ENCODE measurements around the gene DLGAP3.

Gene DLGAP3

DNA sequence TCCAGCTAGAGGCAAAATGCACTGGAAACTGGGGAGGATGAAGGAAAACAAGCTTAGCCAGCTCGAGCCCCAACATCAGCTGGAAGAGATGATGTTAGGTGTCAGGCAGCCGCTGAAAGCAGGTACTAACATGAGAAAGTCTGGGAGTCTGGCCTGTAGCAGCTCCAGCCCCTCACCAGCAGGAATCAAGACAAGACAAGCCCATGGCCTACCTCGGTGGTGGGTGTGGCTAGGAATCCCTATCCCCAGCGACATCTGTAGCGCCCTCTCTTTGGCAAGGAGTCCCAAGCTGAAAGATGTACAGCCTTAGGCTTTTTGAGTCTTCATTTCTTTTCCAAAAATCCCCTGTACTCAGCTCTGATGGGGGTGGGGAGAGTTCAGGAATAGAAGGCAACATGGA, 2.6 kb downstream of the DLGAP3 start:
- no peaks in the 10 kb centered on the region for H3K79me1 ChIP-seq (ENCODE audit: low read length)
- no peak overlapping the region for H3K23ac ChIP-seq (ENCODE audit: low read length)
- H4K8ac ChIP-seq (ENCODE audit: low read depth, low read length), result no peak overlapping the region
- H3K9me3 ChIP-seq (ENCODE audit: insufficient read depth, low read depth, low read length), result peaks cover 11% of the 10 kb centered on the region
- peaks cover 5 to 13% of the 10 kb centered on the region in 2 experiments for H3K4me1 ChIP-seq (ENCODE audit: control insufficient read depth in 1 of 2, insufficient read depth in 2 of 2, low read length in 2 of 2)
- no peak overlapping the region for H3K4me2 ChIP-seq (ENCODE audit: low read length)
- no peak overlapping the region for H3K4me3 ChIP-seq (ENCODE audit: low read depth, low read length)
- H3K14ac ChIP-seq (ENCODE audit: low read length), result no peak overlapping the region
- DNase-seq, result no peak
- no peak overlapping the region for H2AFZ ChIP-seq (ENCODE audit: insufficient read depth, low read length, poor library complexity)
- H3K18ac ChIP-seq (ENCODE audit: low read length), result no peak overlapping the region
- H2BK12ac ChIP-seq (ENCODE audit: low read length), result no peak overlapping the region
- H3K36me3 ChIP-seq (ENCODE audit: control insufficient read depth in 1 of 2, insufficient read depth in 2 of 2, low read length in 2 of 2), result no peaks in the 10 kb centered on the region
- H4K91ac ChIP-seq (ENCODE audit: low read depth, low read length), result no peak overlapping the region
- H2BK5ac ChIP-seq (ENCODE audit: low read depth, low read length, poor library complexity), result no peak overlapping the region
- H3K27ac ChIP-seq (ENCODE audit: low read depth, low read length), result no peak overlapping the region
- no peak overlapping the region for H2BK120ac ChIP-seq (ENCODE audit: insufficient read depth, low read length, poor library complexity)
- H2AK5ac ChIP-seq (ENCODE audit: low read length), result no peak overlapping the region
- no peak overlapping the region for H3K4ac ChIP-seq (ENCODE audit: low read depth, low read length)
- H3K9ac ChIP-seq (ENCODE audit: low read length), result no peak overlapping the region
- no CpG with 5 or more reads among the region's 5 CpGs for WGBS (ENCODE audit: extremely low coverage, insufficient coverage, insufficient read length)
- no peak overlapping the region for H4K12ac ChIP-seq (ENCODE audit: low read depth, low read length)
- no peaks in the 10 kb centered on the region for H3K79me2 ChIP-seq (ENCODE audit: control insufficient read depth, insufficient read depth, low read length, poor library complexity)
- H3K27me3 ChIP-seq (ENCODE audit: insufficient read depth, low read length), result peaks cover 31% of the 10 kb centered on the region

DNA sequence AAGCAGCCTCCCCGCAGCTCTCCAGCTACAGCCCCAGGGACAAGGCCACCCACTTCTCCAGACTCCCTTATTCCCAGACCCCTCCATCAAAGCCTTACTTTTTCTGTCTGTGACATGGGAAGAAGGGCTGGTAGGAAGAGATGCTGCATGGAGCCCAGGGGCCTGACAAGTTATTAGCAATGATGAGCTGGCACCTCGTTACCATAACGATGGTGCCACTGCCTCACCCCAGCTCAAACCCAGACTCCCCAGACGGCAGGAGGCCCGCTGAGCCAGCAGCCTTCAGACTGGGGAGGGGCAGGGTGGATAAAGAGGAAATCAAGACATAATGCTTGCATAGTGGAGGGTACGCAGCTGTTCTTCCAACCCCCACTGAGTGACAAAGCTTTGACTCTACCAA, 3.3 kb downstream of the DLGAP3 start:
- H3K4me3 ChIP-seq (ENCODE audit: low read depth, low read length), result no peak overlapping the region
- H4K12ac ChIP-seq (ENCODE audit: low read depth, low read length), result no peak overlapping the region
- no peak overlapping the region for H3K18ac ChIP-seq (ENCODE audit: low read length)
- no peaks in the 10 kb centered on the region for H3K79me2 ChIP-seq (ENCODE audit: control insufficient read depth, insufficient read depth, low read length, poor library complexity)
- H3K14ac ChIP-seq (ENCODE audit: low read length), result no peak overlapping the region
- no peak overlapping the region for H3K27ac ChIP-seq (ENCODE audit: low read depth, low read length)
- H3K23ac ChIP-seq (ENCODE audit: low read length), result no peak overlapping the region
- H2AK5ac ChIP-seq (ENCODE audit: low read length), result no peak overlapping the region
- H2BK12ac ChIP-seq (ENCODE audit: low read length), result no peak overlapping the region
- no peak overlapping the region for H3K4me2 ChIP-seq (ENCODE audit: low read length)
- DNase-seq, result no peak
- H3K79me1 ChIP-seq (ENCODE audit: low read length), result no peaks in the 10 kb centered on the region
- no peak overlapping the region for H4K91ac ChIP-seq (ENCODE audit: low read depth, low read length)
- no peak overlapping the region for H4K8ac ChIP-seq (ENCODE audit: low read depth, low read length)
- no peak overlapping the region for H3K9ac ChIP-seq (ENCODE audit: low read length)
- no peaks in the 10 kb centered on the region for H3K36me3 ChIP-seq (ENCODE audit: control insufficient read depth in 1 of 2, insufficient read depth in 2 of 2, low read length in 2 of 2)
- no peak overlapping the region for H2BK5ac ChIP-seq (ENCODE audit: low read depth, low read length, poor library complexity)
- peaks cover 5 to 13% of the 10 kb centered on the region in 2 experiments for H3K4me1 ChIP-seq (ENCODE audit: control insufficient read depth in 1 of 2, insufficient read depth in 2 of 2, low read length in 2 of 2)
- H3K4ac ChIP-seq (ENCODE audit: low read depth, low read length), result no peak overlapping the region
- peaks cover 31% of the 10 kb centered on the region for H3K27me3 ChIP-seq (ENCODE audit: insufficient read depth, low read length)
- no peak overlapping the region for H2BK120ac ChIP-seq (ENCODE audit: insufficient read depth, low read length, poor library complexity)
- WGBS (ENCODE audit: extremely low coverage, insufficient coverage, insufficient read length), result no CpG with 5 or more reads among the region's 6 CpGs
- no peak overlapping the region for H2AFZ ChIP-seq (ENCODE audit: insufficient read depth, low read length, poor library complexity)
- H3K9me3 ChIP-seq (ENCODE audit: insufficient read depth, low read depth, low read length), result peaks cover 11% of the 10 kb centered on the region

DNA sequence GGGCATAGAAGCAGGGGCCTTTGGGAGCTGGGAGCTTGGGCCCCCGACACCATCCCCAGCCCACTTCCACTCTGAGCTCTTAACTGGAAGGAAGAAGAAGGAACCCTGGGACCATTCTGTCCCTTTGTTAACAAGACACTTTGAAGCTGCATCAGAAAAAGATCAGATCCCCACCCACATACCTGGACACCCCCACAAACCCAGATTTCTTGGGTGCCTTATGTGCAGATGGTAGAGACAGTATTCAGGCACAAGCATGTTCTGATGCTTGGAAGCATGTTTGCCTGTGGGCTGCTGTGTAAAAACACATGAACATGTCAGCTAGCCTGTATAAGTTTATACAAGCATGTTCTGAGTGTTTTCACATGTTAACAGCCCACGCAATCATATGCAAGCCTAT, 3.7 kb downstream of the DLGAP3 start:
- H3K18ac ChIP-seq (ENCODE audit: low read length), result no peak overlapping the region
- no peak for DNase-seq
- no peak overlapping the region for H3K27ac ChIP-seq (ENCODE audit: low read depth, low read length)
- no peak overlapping the region for H3K14ac ChIP-seq (ENCODE audit: low read length)
- H2AFZ ChIP-seq (ENCODE audit: insufficient read depth, low read length, poor library complexity), result no peak overlapping the region
- no peak overlapping the region for H3K4ac ChIP-seq (ENCODE audit: low read depth, low read length)
- no peak overlapping the region for H3K4me2 ChIP-seq (ENCODE audit: low read length)
- H3K27me3 ChIP-seq (ENCODE audit: insufficient read depth, low read length), result peaks cover 30% of the 10 kb centered on the region
- H3K4me3 ChIP-seq (ENCODE audit: low read depth, low read length), result no peak overlapping the region
- H3K79me1 ChIP-seq (ENCODE audit: low read length), result no peaks in the 10 kb centered on the region
- no peak overlapping the region for H3K23ac ChIP-seq (ENCODE audit: low read length)
- H3K9ac ChIP-seq (ENCODE audit: low read length), result no peak overlapping the region
- no peaks in the 10 kb centered on the region for H3K36me3 ChIP-seq (ENCODE audit: control insufficient read depth in 1 of 2, insufficient read depth in 2 of 2, low read length in 2 of 2)
- no peak overlapping the region for H4K91ac ChIP-seq (ENCODE audit: low read depth, low read length)
- no peak overlapping the region for H2AK5ac ChIP-seq (ENCODE audit: low read length)
- no peak overlapping the region for H2BK12ac ChIP-seq (ENCODE audit: low read length)
- H4K8ac ChIP-seq (ENCODE audit: low read depth, low read length), result no peak overlapping the region
- no CpG with 5 or more reads among the region's 2 CpGs for WGBS (ENCODE audit: extremely low coverage, insufficient coverage, insufficient read length)
- H2BK5ac ChIP-seq (ENCODE audit: low read depth, low read length, poor library complexity), result no peak overlapping the region
- H3K9me3 ChIP-seq (ENCODE audit: insufficient read depth, low read depth, low read length), result peaks cover 11% of the 10 kb centered on the region
- H4K12ac ChIP-seq (ENCODE audit: low read depth, low read length), result no peak overlapping the region
- H3K79me2 ChIP-seq (ENCODE audit: control insufficient read depth, insufficient read depth, low read length, poor library complexity), result no peaks in the 10 kb centered on the region
- no peak overlapping the region for H2BK120ac ChIP-seq (ENCODE audit: insufficient read depth, low read length, poor library complexity)
- peaks cover 5 to 13% of the 10 kb centered on the region in 2 experiments for H3K4me1 ChIP-seq (ENCODE audit: control insufficient read depth in 1 of 2, insufficient read depth in 2 of 2, low read length in 2 of 2)

DNA sequence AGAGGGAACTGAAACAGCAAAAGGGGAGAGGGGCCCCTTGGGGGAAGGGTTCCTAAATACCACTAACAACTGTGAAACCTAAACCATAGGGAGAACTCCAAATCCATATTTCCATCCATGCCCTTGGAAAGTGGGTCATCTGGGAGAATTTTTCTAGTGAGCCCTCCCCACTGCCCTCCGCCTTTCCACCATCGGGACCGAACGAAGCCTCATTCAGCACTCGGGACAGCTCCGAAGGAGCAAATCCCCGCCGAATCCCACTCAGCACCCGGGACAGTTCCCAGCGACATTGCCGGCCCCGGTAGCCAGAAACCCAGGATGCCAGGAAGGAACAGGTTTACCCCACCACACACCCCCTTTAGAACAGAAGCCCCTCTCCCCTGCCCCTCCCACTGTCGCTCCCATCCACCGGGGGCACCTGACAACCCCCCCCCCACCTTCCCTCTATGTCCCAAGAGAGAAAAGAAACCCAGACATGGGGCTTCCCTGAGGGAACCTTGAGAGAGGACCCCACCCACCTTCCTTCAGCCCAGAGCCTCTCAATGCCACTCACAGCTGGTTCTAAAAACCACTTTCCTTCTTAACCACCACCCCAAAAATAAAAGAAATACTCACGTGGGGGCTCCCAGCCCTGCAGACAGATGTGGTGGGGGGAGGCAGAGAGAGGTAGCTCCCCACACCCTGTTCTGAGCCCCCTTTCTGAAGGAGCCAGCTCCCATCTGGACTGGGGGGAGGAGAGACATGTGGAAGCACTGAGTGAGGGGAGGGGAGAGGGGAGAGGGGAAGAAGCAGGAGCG, 4.5 kb downstream of the DLGAP3 start:
- H3K27ac ChIP-seq (ENCODE audit: low read depth, low read length), result no peak overlapping the region
- no peak overlapping the region for H3K9ac ChIP-seq (ENCODE audit: low read length)
- H3K14ac ChIP-seq (ENCODE audit: low read length), result no peak overlapping the region
- no peaks in the 10 kb centered on the region for H3K79me2 ChIP-seq (ENCODE audit: control insufficient read depth, insufficient read depth, low read length, poor library complexity)
- H4K12ac ChIP-seq (ENCODE audit: low read depth, low read length), result no peak overlapping the region
- H2AK5ac ChIP-seq (ENCODE audit: low read length), result no peak overlapping the region
- H4K8ac ChIP-seq (ENCODE audit: low read depth, low read length), result no peak overlapping the region
- H3K23ac ChIP-seq (ENCODE audit: low read length), result no peak overlapping the region
- no peak overlapping the region for H3K18ac ChIP-seq (ENCODE audit: low read length)
- H3K4ac ChIP-seq (ENCODE audit: low read depth, low read length), result no peak overlapping the region
- H2BK12ac ChIP-seq (ENCODE audit: low read length), result no peak overlapping the region
- H3K9me3 ChIP-seq (ENCODE audit: insufficient read depth, low read depth, low read length), result peaks cover 8% of the 10 kb centered on the region
- H3K79me1 ChIP-seq (ENCODE audit: low read length), result no peaks in the 10 kb centered on the region
- H3K4me3 ChIP-seq (ENCODE audit: low read depth, low read length), result no peak overlapping the region
- H3K27me3 ChIP-seq (ENCODE audit: insufficient read depth, low read length), result peaks cover 23% of the 10 kb centered on the region
- no peak overlapping the region for H2AFZ ChIP-seq (ENCODE audit: insufficient read depth, low read length, poor library complexity)
- no peak overlapping the region for H4K91ac ChIP-seq (ENCODE audit: low read depth, low read length)
- H2BK120ac ChIP-seq (ENCODE audit: insufficient read depth, low read length, poor library complexity), result no peak overlapping the region
- no peaks in the 10 kb centered on the region for H3K36me3 ChIP-seq (ENCODE audit: control insufficient read depth in 1 of 2, insufficient read depth in 2 of 2, low read length in 2 of 2)
- no CpG with 5 or more reads among the region's 16 CpGs for WGBS (ENCODE audit: extremely low coverage, insufficient coverage, insufficient read length)
- DNase-seq, result peak; percentile 61 to 87
- H3K4me2 ChIP-seq (ENCODE audit: low read length), result no peak overlapping the region
- H2BK5ac ChIP-seq (ENCODE audit: low read depth, low read length, poor library complexity), result no peak overlapping the region
- H3K4me1 ChIP-seq (ENCODE audit: control insufficient read depth in 1 of 2, insufficient read depth in 2 of 2, low read length in 2 of 2), result peaks cover 3 to 10% of the 10 kb centered on the region in 2 experiments

All from trophoblast cell (in vitro differentiated cells and primary cell).